DMS 273 (cell line): ENCODE data around the gene TRAT1.
"Not testable (repeated sequence)": the region's sequence is repeated elsewhere in the genome, so short reads cannot be mapped to it uniquely, and the experiment has no call there.

Experiments
- DNase-seq: peaks from one replicate; lab custom pipeline; 2025; ENCODE audit not compliant: unreplicated experiment; lab: John Stamatoyannopoulos, UW

The TRAT1 gene, protein sequence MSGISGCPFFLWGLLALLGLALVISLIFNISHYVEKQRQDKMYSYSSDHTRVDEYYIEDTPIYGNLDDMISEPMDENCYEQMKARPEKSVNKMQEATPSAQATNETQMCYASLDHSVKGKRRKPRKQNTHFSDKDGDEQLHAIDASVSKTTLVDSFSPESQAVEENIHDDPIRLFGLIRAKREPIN

DNA sequence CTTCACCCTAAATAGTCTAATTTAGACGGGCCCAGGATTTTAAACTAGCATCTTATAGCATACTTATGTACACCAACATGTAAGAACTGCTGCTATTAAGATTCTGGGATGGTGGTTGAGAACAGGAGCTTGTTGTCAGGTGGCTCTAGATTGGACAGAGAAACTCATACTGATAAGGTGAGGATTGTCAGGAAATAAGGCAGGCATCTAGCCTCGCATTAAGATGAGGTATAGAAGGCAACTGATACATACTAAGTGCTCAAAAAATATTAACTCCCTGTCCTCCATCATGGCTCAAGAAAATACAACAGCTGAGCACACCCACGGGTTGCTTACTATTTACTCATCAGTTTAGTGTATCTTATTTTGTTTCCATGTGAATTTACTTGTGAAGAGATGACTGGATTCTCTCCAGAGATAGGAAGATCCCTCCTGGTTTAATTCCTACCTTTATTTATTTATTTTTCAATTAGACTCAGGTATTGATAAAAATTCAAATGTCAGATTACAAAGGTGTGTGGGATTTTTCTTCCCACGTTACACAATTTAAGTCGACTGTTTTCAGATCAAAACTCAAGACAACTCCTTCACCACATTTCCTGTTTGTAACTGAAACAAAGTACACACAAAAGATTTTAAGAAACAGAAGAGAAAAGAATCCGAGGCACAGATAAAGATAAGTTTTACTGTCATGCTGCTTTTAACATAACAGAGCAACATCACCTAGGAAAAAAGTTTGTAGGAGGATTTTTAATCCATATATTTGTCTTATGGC, at the start of gene TRAT1:
Gene TRAT1 (plus strand): TSS at position 664 of the 775 bp plus-strand sequence. CDS start 142 bp downstream, outside the sequence.
- DNase-seq: no peak

DNA sequence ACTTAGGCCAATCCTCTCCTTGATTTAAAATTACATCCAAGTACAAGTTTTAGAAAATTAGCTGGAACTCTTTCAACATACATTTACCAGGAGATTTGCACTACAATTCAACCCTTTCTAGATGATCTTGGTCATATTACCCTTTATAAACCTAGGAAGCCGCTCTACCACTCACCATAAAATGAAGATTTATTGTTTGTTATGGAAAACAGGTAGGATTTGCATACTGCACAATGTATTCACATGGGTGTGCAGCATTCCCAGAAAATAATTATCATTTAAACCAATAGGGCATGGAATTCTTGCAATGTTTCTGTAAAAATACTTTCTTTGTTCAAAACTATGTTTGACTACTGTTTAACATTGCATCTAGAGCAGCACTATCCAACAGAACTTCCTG, 46.9 kb upstream of the TRAT1 start:
- DNase-seq: no peak

DNA sequence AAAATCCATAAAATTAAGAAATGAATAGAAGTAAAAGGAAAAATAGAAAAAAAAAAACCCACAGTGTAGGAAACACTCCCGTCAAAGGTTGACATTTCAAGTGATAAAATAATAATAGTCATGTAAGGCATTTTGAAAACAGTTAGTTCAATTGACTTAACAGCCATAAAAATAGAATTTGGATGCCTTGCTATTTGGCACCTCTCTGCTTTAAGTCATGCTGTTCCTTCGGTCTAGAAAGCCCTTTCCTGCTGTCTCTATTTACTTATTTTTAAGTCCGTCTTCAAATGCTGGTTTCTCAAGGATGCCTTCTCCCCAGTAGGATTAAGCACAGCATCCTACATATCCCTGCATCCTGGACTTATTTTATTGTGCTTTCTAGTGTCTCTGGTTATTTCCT, 43.1 kb upstream of the TRAT1 start:
- no peak for DNase-seq

DNA sequence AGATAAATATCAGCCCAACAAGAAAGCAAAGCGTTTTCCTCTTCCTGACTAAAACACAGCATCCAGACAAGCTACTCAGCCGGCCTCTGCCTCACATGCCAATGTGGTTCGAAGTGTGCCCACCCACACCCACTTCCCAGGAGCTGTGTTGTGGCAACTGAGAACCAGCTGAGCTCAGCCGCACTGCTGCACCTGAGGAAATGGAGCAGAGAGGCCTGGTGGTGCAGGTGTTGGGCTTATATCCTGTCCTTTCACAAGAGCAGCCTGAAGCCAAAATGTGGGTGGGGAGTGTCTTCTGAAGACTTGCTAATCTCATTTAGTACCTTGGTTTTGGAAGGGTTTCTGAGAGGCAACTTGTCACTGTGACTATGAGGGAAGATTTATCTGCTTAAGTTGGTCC, 42.4 kb upstream of the TRAT1 start:
- no peak for DNase-seq

DNA sequence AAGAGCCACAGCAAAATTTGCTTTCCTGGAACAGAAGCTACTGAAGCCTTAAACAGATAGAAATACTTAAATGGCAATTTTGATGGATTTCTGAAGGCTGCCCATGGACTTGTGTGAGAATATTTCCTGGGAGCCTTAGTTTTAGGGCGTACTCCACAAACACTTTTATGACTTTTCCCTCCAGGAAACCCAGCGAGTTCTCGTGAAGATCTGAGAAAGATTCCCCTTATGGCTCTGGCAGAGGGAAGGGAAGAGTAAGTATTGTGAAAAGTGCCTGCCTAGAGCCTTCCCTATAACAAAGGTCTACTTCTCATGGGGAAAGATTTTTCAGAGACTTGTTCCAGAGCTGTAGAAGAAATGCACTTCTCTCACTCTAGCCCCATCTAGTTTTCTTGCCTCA, 31.1 kb upstream of the TRAT1 start:
- no peak for DNase-seq

DNA sequence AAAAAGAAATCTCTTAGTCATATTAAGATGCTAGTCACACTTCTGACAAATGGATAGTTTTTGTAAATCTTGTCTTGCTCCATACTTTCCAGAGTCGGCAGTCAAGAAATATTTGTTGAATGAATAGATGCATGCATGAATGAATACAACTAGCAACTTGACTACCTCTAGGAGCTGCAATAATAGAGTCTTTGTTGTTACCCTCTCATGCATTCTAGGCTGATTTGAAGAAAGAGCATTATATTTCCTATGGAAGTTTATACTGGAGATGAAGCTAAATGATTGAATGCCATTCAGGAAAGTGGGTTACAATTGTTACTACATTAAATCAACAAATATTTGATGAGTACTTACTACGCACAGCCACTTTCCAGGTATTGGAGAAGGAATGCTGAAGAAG, 18.1 kb upstream of the TRAT1 start:
- DNase-seq: no peak

DNA sequence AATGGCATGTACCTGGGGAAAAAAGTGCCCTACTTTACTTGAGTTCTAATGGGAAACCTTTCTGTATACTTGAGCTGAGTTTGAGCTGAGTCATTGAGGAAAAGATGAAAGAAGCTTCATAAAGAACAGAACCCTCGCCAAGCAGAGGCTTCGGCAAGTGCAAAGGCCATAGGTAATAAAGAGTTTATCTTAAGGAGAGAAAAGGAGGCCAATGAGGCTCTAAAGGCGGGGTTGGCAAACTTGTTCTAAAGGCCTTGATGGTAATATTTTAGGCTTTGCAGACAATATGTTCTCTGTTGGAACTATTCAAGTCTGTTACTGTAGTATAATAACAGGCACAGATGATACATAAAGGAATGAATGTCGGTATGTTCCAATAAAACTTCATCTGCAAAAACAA, 17.6 kb upstream of the TRAT1 start:
- no peak for DNase-seq

DNA sequence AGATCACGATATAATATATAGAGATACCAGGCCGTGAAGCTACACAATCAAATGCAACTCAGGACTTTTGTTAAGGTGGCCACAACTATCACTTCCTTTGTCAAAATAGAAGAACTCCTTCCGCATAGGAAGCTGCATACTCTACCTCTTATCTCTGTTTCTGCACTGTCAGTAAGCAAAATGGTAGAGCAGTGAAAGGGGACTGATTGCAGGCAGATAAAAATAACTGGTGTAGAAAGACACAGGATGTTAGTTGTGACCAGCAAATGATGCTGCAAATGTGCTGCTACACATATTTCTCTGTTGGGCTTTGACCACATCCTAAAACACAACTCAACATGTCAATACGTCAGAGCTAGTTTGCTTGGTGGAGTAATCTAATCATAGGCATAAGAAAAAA, 16.3 kb upstream of the TRAT1 start:
- no peak for DNase-seq

DNA sequence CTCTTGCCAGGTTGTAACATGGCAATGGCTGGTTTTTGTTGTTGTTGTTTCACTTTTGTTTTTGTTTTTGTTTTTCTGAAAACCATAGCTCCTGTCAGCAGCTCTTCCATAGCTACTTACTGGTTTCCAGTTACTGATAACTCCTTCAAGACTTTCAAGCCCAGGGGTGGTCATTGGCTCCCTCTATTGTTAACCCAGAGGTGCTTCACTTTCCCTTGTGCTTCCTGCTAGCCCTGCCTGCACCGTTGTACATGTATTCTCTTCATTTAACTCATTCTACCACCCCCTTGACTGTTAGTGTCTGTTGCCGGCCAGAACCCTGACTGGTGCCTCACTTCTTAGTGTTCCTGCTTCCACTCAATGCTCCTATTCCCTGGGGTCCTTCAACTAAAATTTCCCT, 4.2 kb upstream of the TRAT1 start:
- peak; percentile 50 for DNase-seq

DNA sequence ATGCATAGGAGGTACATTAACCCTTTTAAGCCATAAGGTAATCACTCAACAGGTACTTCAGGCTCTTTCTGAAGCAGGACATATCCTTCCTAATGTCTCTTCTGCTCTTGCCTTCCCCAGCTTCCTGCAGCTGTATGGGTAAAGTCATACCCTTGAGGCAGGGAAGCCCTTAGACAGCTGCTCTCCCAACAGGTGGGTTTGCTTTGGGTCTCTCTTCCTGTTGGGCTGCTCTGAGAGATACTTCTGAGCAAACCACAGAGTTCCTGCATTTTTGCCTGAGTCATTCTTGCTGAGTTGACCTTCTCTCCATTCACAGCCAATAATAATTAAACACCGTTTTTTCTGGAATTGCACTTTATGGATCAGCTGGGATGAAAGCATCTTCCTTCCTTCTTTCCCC, 2.0 kb upstream of the TRAT1 start:
- no peak for DNase-seq

DNA sequence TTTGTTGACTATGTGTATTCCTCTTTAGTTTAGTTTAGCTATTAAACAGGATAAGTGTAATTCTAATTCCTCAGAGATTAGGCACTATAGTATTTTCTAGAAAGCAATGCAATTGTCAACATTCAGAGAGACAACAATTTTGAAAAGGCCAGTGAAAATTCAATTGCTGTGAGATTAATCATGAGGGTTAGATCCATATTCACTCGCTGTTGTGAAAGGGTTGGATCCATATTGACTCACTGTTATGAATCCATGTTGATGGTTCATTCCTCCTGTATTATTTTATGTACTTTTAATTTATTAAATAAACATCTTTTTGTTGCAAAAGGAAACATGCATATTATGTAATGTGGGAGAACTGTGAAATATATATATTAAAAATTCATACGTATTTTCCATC, 641 bp downstream of the TRAT1 start:
- no peak for DNase-seq

DNA sequence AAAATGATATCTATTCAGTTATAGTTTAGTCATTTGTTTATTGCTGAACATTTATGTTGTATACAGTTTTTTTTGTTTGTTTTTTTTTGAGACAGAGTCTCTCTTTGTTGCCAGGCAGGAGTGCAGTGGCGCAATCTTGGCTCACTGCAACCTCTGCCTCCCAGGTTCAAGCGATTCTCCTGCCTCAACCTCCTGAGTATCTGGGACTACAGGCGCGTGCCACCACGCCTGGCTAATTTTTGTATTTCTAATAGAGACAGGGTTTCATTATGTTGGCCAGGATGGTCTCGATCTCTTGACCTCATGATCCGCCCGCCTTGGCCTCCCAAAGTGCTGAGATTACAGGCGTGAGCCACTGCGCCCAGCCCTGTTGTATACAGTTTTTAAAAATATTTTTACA, 1.2 kb downstream of the TRAT1 start:
- DNase-seq: not testable (repeated sequence)

DNA sequence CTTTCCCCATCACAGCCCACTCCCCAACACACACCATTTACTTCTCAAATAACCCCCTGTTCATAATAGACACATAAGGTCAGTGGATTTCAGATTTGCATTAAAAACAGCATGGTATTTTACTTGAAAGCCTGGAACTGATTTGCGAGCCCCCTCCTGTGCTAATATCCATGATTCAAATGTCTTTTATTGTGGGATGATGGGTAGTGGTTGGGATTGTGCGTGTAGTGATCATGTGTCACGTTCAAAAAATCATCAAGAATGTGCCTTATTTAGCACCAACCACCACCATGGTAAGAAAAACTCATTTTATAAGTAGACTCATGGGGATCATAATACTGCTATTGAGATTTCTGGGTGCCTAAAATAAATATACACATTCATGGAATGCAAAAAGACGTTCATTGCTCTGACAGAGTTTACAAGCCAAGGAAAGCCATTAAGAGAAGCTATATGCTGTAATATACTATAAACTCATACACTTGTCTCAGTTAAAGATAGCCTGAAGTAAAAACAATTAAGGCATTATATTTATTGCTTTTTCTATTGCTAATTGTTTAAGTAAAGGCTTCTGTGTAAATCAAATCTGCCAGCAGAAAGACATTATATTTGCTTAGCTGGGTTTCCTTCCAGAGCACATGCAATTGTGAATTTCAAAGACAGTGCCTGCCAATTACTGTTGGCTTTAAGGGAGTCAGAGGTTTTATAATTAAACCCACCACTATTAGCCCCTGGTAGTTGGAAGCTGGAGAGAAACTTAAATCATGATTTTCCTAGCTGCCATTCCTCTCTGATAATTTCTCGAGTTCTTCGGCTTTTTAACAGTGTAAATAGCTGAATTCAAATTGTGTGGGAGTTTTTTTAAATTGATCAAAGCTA, 4.0 kb downstream of the TRAT1 start:
- DNase-seq: no peak

DNA sequence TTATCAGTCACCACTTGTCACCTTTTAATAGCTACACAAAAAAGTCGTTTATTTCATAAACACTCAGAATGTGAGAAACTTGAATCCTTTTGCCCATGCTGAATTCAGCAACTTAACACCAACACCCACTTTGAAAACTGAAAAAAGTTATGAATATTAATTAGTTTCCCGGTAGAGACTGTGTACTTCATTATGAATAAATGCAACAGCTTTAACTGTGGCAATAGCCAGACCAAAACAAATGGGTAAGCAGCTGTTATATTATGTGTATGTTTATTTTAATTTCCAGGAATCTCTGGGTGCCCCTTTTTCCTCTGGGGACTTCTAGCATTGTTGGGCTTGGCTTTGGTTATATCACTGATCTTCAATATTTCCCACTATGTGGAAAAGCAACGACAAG, 7.8 kb downstream of the TRAT1 start:
- no peak for DNase-seq

DNA sequence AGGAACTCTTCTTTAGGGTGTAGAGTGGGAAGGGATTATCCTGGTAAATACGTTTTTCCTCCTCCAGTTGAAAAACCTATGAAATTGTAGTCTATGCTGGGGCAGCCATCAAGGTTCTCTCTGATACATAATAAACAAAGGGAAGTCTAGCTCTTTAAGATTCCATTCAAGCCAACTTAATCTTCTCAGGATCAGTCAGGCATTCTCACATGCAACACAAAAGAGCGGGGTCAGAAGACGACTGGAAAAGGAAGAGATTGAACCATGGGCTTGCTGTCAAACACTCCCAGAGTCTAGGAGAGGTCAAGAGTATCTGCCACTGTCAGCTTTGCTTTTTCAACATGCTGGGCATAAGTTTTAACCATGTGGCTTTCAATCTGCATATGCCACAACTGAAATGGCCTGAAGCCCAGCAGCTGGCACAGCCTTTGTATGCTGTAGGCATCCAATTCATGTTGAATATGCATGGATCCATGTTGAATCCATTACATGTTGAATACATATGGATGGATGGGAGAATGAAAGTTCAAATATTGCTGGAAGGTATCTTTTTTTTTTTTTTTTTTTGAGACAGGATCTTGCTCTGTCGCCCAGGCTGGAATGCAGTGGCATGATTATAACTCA, 8.5 kb downstream of the TRAT1 start:
- DNase-seq: peak; percentile 13

DNA sequence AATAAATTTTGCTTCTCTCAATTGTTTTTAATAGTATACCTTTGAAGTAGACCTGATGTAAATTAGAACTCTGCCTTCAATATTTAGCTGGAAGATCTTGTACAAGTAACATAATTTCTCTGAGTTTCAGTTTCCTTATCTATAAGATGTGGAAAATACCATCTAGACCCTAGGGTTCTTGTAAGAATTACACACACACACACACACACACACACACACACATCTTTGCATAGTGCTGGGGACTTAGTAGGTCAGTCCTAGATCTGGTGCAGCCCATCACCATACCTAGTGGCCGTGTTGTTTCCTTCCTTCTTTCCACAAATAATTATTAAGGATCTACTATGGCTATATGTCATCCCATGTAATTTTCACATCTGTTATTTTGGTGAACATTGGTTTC, 11.0 kb downstream of the TRAT1 start:
- no peak for DNase-seq

DNA sequence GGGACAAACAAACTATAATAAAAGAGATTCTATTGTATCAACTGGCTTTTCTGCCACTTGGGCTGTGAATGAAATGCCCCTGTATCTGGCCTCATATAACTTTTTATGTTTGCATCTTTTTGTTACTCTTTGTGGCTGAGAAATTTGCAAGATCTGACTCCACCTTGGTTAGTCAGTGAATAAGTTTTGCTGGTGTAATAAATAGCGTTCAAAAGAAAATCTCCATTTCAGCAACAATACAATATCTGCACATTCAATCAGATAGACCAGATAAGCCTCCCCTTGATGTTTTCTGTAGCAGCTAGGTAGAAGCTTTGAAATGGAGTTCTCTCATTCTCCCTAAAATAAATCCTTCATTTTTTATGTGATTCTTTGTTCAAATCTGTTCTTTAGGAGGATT, 12.0 kb downstream of the TRAT1 start:
- DNase-seq: no peak

DNA sequence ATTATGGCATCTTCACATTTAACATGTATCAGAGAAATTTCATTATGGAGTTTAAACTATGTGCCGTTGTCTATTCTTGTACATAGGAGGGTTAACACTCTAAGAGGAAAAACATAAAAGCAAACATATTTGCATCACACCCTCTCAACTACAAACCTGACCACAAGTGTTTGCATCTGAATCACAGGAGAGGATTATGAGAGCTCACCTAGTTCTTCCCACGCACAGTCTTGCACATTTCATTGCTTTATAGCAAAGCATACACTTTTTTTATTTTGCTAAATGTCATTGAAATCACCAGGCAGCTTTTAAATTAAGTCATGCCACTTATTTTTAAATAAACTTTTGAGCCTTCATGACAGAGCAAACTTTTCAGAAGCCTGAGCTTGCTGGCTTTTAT, 12.5 kb downstream of the TRAT1 start:
- DNase-seq: no peak

DNA sequence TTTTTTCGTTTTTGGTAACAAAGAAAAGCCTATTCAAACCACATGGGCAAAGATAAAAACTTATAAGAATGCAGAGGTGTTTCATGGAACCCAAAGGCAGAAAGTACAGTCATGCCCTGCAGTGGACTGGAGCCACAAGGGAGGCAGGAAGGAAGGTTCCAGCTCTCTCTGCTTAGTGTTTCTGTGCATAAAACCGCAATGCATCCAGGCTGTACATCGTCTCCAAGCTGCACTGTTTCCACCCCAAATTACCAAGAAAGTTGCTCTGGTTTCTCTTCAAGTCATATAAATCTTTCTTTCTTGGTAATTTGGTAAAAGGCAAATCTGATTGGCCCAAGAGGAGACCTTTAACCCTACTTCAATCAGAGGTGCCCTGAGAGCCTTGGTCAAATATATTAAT, 15.8 kb downstream of the TRAT1 start:
- DNase-seq: no peak

DNA sequence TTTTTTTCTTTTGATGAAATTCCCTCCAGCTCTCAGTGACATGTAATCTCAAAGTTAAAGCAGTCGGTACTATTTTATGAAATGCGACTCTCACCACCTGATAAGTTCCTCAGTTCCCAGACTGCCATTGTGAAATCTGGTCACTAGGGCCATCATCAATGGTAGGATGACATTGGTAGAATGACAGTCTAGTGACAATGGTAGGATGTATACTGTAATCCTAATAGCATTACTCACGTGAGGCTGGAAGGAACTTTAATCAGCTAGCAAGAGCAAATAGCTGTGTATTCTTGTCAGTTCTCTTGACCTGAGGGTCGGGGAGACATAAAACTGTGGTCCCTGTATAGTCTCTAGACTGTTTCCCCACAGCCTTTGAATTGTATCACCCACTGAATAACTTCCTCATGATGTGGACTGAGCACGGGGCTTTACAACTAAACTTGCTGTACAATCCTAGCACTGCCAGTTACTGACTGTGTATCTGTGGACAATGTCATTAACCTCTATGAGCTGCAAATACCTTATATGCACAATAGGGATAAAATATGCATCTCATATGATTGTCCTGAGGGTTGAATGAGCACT, 23.2 kb downstream of the TRAT1 start:
- no peak for DNase-seq

DNA sequence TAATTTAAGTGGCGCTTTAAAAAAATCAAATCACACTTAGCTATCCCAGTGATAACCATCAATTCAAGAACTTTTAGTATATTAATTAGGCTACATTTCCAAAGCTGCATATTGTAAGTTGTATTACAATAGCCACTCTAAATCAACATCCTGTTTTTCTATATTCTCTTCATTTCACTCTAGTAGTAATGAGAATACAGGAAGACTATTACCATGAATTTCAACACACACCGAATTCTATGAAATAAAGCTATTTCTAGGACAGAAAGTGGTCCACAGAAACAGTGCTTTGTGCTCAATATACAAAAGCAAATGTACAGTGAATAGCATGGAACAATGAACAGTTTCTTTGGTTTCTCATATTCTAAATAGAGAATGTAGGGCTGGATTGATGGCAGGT, 24.6 kb downstream of the TRAT1 start:
- DNase-seq: no peak
